GM13977 (cell line): ENCODE results near the gene RTTN.

Experiments used
- DNase-seq: peaks from one replicate; pipeline ENCODE4 v3.0.0; 2012; ENCODE audit warnings: low spot score
- in situ Hi-C: fragments of 300-500 bp; cut with MboI; formaldehyde crosslinking; loops from one replicate; pipeline ENCODE4 v1.12.0; 2022; ENCODE audit warnings: low sequenced_read_pairs, low pct_unique_long_range_greater_than_20kb, mixed read lengths, inconsistent platforms; ENCODE audit not compliant: unreplicated experiment
- TF ChIP-seq, protein P1 (sequence below): IDR thresholded peaks from 2 replicates; pipeline ENCODE4 v1.5.1; 2012; ENCODE audit warnings: mild to moderate bottlenecking, control low read depth; ENCODE audit not compliant: insufficient read depth; ENCODE audit errors: extremely low read depth, missing control alignments

RTTN gene

GRCh38 chr18:70135604-70136003 lies 69.9 kb downstream of the RTTN start:
- in situ Hi-C loops = no loop called here
- TF ChIP-seq, protein P1, sequence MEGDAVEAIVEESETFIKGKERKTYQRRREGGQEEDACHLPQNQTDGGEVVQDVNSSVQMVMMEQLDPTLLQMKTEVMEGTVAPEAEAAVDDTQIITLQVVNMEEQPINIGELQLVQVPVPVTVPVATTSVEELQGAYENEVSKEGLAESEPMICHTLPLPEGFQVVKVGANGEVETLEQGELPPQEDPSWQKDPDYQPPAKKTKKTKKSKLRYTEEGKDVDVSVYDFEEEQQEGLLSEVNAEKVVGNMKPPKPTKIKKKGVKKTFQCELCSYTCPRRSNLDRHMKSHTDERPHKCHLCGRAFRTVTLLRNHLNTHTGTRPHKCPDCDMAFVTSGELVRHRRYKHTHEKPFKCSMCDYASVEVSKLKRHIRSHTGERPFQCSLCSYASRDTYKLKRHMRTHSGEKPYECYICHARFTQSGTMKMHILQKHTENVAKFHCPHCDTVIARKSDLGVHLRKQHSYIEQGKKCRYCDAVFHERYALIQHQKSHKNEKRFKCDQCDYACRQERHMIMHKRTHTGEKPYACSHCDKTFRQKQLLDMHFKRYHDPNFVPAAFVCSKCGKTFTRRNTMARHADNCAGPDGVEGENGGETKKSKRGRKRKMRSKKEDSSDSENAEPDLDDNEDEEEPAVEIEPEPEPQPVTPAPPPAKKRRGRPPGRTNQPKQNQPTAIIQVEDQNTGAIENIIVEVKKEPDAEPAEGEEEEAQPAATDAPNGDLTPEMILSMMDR = no peak
- DNase-seq = no peak

- TF ChIP-seq, protein P1 = no peak
- in situ Hi-C loops = no loop called here
- no peak for DNase-seq
These were observed 72.5 kb downstream of the RTTN start for GRCh38 chr18:70132999-70133398.

GRCh38 chr18:70128271-70128670 lies 77.2 kb downstream of the RTTN start:
- in situ Hi-C loops = no loop called here
- TF ChIP-seq, protein P1 = no peak
- DNase-seq = no peak

GRCh38 chr18:70127359-70127758 lies 78.1 kb downstream of the RTTN start:
- TF ChIP-seq, protein P1 = no peak
- in situ Hi-C loops = no loop called here
- DNase-seq = no peak

GRCh38 chr18:70126832-70127231 lies 78.7 kb downstream of the RTTN start:
- in situ Hi-C loops = no loop called here
- no peak for DNase-seq

GRCh38 chr18:70124139-70124538 lies 81.3 kb downstream of the RTTN start:
- in situ Hi-C loops = no loop called here

More at GRCh38 chr18:70126832-70127231, 78.7 kb downstream of the RTTN start:
- TF ChIP-seq, protein P1 = no peak

More at GRCh38 chr18:70124139-70124538, 81.3 kb downstream of the RTTN start:
- TF ChIP-seq, protein P1 = no peak
- no peak for DNase-seq
